ENCODE results near the gene FOXJ3.

- TF ChIP-seq CTCF (IDR thresholded peaks at IDR 0.05) (no peak), POLR2AphosphoS5 (IDR thresholded peaks at IDR 0.05) (no peak)
Observed at GRCh38 chr1:42145389-42145716, 189.7 kb downstream of the FOXJ3 start.

Measured in breast epithelium (tissue), 3 donors.